HepG2 (cell line): ENCODE data around the gene DOHH. TPM values are rescaled to one million over a fixed set of nuclear protein-coding genes. Genes with fewer than 3 reads are reported as not detected.
A peak's percentile ranks its signal among the peaks of the same experiment; 100 is the strongest.

ENCODE experiments used
- NBN ChIP-seq: fragments of 450-650 bp; conservative IDR thresholded peaks from 2 replicates; pipeline ENCODE4 v1.6.1; 2017
- SNAPC4 ChIP-seq: sonication (generic); formaldehyde crosslinking; IDR thresholded peaks from 2 replicates; pipeline ENCODE4 v1.4.0; 2020; ENCODE audit warnings: mild to moderate bottlenecking, missing genetic modification reagents
- SOX13 ChIP-seq, 3 experiments: fragments of 450-650 bp in 1 of 3; sonication (generic) in 1 of 3; formaldehyde crosslinking in 1 of 3; IDR thresholded peaks in 2 of 3; conservative IDR thresholded peaks in 1 of 3; 2 replicates each; pipeline versions ENCODE4 v1.5.0 to v1.6.1; 2016 to 2020; ENCODE audit warnings: antibody characterized with exemption in 1 of 3, mild to moderate bottlenecking in 1 of 3, missing compliant biosample characterization in 1 of 3, missing genetic modification reagents in 1 of 3, moderate library complexity in 1 of 3
- ZBTB33 ChIP-seq: sonication (generic); formaldehyde crosslinking; IDR thresholded peaks from 2 replicates; pipeline ENCODE4 v1.4.0; 2020; ENCODE audit warnings: missing genetic modification reagents
- ZBTB42 ChIP-seq: sonication (generic); formaldehyde crosslinking; IDR thresholded peaks from 2 replicates; pipeline ENCODE4 v1.5.0; 2020; ENCODE audit warnings: mild to moderate bottlenecking, missing genetic modification reagents
- ZFP36 ChIP-seq: fragments of 150-350 bp; IDR thresholded peaks from 2 replicates; pipeline ENCODE4 v1.6.1; 2018; ENCODE audit warnings: borderline replicate concordance, low read length, low read depth; ENCODE audit not compliant: partially characterized antibody
- ZNF687 ChIP-seq: sonication (generic); formaldehyde crosslinking; IDR thresholded peaks from 2 replicates; pipeline ENCODE4 v1.5.1; 2020; ENCODE audit warnings: mild to moderate bottlenecking, missing genetic modification reagents, moderate library complexity
- polyA plus RNA-seq, 8 experiments: library from polyadenylated mRNA; depleted of rRNA in 3 of 8; stranded (reverse) in 7 of 8; unstranded in 1 of 8; fragments of >200 nt; fragmentation: Illumina TruSeq in 4 of 8; extraction: Trizol in 4 of 8; gene quantifications; 2 replicates each; pipeline versions ENCODE4 v1.2.1 to v1.2.3, GENCODE V29; 2011 to 2016; ENCODE audit warnings: low read depth in 4 of 8, missing spikeins in 1 of 8, mixed read lengths in 1 of 8; ENCODE audit not compliant: insufficient read depth in 1 of 8
- total RNA-seq, 5 experiments: library from RNA; depleted of rRNA; stranded (reverse); fragments of >200 nt; fragmentation: Illumina TruSeq; extraction: Trizol; gene quantifications; 2 replicates each; pipeline ENCODE4 v1.2.3, GENCODE V29; 2016; ENCODE audit warnings: low read depth in 1 of 5
- TF ChIP-seq, protein P1 (sequence below): sonication (generic); formaldehyde crosslinking; IDR thresholded peaks from 2 replicates; pipeline ENCODE4 v1.4.0; 2020; ENCODE audit warnings: missing genetic modification reagents

The DOHH gene
- total and polyA plus RNA-seq, 2 of the 13 experiments (the other 11 are each of a cell fraction or from before 2014, with no cell fraction given) = 3.5 to 13.7 TPM

DNA sequence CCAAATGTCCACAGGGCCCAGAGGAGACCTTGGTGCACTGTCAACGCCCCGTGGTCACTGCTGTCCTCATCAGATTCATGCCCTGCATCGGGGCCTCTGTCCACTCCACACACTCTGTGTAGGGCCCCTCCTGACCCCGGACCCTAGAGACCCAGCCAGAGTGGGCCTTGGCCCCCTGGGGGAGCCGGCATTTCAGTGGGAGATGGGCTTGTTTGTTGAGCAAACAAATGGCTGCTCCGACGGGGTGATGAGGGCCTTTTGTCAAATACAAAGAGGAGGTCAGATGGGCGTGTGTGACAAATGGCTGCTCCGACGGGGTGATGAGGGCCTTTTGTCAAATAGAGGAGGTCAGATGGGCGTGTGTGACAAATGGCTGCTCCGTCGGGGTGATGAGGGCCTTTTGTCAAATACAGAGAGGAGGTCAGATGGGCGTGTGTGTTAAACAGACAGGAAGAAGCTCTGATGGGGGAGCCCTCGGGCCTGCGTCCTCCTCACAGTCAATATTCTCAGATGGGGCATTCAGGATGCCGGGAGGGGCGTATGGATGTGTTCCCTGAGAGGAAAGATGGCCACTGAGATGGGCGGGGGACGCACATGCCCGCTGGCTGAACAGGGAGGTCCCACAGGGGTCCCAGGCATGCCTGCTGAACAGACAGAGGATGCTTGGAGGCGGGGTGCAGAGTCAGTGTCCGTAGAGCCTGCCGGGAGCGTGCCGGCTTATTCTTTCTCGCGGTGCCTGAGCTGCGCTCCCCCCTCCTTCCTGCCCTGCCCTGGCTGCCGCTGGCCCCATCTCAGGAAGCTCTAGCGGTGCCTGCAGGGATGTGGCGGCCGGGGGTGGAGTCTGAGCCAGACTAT is 56.4 kb downstream of the DOHH start (continued):
- TF ChIP-seq SNAPC4 (CRISPR knock-in tag) (no peak), SOX13 (IDR thresholded peaks at IDR 0.05) (no peak), SOX13 (CRISPR knock-in tag; conservative IDR thresholded peaks at IDR 0.05 in 1 of 2, IDR thresholded peaks at IDR 0.05 in 1 of 2) (peak in 1 of 2 experiments; percentile 38; a peak in 1 of 4 replicates), ZNF687 (CRISPR knock-in tag) (peak; percentile 36), NBN (no peak), ZFP36 (no peak), ZBTB33 (CRISPR knock-in tag) (peak; percentile 90), ZBTB42 (CRISPR knock-in tag) (no peak)
- TF ChIP-seq, protein P1, sequence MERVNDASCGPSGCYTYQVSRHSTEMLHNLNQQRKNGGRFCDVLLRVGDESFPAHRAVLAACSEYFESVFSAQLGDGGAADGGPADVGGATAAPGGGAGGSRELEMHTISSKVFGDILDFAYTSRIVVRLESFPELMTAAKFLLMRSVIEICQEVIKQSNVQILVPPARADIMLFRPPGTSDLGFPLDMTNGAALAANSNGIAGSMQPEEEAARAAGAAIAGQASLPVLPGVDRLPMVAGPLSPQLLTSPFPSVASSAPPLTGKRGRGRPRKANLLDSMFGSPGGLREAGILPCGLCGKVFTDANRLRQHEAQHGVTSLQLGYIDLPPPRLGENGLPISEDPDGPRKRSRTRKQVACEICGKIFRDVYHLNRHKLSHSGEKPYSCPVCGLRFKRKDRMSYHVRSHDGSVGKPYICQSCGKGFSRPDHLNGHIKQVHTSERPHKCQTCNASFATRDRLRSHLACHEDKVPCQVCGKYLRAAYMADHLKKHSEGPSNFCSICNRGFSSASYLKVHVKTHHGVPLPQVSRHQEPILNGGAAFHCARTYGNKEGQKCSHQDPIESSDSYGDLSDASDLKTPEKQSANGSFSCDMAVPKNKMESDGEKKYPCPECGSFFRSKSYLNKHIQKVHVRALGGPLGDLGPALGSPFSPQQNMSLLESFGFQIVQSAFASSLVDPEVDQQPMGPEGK (CRISPR knock-in tag) = peak; percentile 55; the same call in 1 of the 2 replicates
